ENCODE data around the gene XIRP2. TPM values are rescaled to one million over a fixed set of nuclear protein-coding genes. Genes with fewer than 3 reads are reported as not detected.

The XIRP2 gene
- total RNA-seq, 1 donor from 2014 or later = 0.78 TPM

DNA sequence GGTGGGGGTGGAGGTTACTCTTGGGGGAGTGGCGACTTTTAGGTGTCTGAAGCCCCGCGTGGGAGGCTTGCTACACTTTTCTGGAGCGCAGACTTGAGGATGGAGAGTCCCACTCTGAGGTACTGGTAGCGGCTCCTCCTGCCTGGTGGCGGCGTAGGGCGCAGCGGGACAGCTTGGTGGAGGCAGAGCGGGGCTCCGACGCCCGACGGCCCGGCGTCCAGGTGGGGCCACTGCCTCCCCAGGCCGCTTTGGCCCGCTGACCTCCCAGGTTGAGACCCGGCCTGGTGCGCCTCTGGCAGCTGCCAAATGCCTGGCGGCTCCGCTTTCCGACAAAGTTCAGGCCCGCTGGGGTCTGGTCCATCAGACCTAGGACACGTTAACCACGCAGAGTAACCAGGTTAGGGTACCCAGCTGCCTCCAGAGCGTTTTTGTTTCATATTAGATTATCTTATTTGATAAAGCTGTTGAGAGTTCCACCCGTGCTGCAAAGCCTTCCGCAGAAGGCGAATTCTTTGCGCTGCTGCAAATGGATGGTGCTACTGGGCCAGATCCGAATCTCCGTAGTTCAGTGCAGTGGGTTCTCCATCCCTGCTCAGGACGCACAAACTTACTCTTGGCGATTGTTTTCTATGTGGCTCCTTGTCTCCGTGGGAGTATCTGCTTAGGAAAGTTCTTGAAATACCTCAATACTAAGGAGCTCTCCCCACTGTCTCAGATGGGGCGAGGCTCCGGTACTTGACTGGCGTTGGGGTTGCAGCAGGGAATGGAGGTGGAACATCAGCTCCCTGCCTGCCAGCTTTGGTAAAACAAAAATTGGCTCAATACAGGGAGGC, 405.9 kb downstream of the XIRP2 start:
- peak; percentile 61 for DNase-seq

DNA sequence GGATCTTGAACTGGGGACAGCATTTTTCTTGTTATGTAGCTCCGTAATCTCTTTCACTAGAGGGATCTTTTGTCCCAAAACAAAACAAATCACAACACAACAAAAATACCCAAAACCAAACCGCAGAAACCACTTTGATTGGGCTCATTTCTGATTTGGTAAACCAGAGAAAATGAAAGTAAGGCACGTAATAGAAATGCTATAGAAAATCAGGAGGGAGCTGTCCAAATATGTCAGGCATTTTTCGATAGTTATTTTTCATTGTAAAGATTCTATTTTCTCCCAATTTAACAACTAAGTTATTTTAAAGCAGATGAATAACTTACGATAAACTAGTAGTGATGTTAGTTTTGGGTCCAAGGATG, 406.5 kb downstream of the XIRP2 start:
- no peak for DNase-seq

DNA sequence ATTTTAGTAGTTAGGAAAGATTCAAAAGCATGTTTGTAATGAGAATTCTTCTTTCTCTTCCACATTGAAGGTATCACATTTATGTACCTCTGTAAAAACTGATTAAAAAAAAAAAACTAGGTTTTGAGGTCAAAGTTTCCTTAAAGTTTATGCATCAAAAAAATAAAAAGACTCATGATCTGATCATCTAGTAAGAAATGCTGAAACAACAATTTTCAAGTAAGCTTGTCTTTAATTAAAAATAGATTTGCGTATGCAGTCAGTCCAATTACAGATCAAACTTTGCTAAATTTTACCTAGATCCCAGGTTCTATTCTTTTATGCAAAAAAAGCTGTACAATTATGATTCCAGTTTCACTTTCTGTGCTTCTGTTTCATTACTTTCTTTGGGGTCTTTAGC, 409.0 kb downstream of the XIRP2 start:
- no peak for DNase-seq

GRCh38 chr2:167298017-167298416, 409.7 kb downstream of the XIRP2 start:
- no peak for DNase-seq

Measured in occipital lobe (tissue), 2 donors.